Stimulated activated CD8-positive, alpha-beta memory T cell treated with anti-CD3 and anti-CD28 coated beads, Interleukin-15, amount 100 ng/mL, for 24 hours (primary cell): ENCODE results near the gene RBCK1.
A peak's percentile ranks its signal among the peaks of the same experiment; 100 is the strongest.
"Not testable (repeated sequence)": the region's sequence is repeated elsewhere in the genome, so short reads cannot be mapped to it uniquely, and the experiment has no call there.

ENCODE experiments used
- DNase-seq: peaks from one replicate; pipeline ENCODE4 v3.0.0-alpha.2; 2020; ENCODE audit warnings: low read depth

The RBCK1 gene

GRCh38 chr20:437787-438486 lies 29.8 kb downstream of the RBCK1 start:
- DNase-seq, result no peak

- peak; percentile 16 for DNase-seq
Observed at GRCh38 chr20:438571-439469, 30.7 kb downstream of the RBCK1 start.

- no peak for DNase-seq
Observed at GRCh38 chr20:440148-440547, 32.0 kb downstream of the RBCK1 start.

GRCh38 chr20:440636-441035 lies 32.5 kb downstream of the RBCK1 start:
- DNase-seq, result no peak

GRCh38 chr20:443223-443775 lies 35.2 kb downstream of the RBCK1 start:
- no peak for DNase-seq

- no peak for DNase-seq
Observed at GRCh38 chr20:444117-444516, 36.0 kb downstream of the RBCK1 start.

- DNase-seq, result no peak
Observed at GRCh38 chr20:444862-445426, 36.8 kb downstream of the RBCK1 start.

GRCh38 chr20:445514-446336 lies 37.6 kb downstream of the RBCK1 start:
- no peak for DNase-seq

GRCh38 chr20:452021-452420 lies 43.9 kb downstream of the RBCK1 start:
- not testable (repeated sequence) for DNase-seq

GRCh38 chr20:454951-455350 lies 46.9 kb downstream of the RBCK1 start:
- DNase-seq, result no peak

- no peak for DNase-seq
Observed at GRCh38 chr20:458776-459175, 50.7 kb downstream of the RBCK1 start.

- no peak for DNase-seq
Observed at GRCh38 chr20:460180-460579, 52.1 kb downstream of the RBCK1 start.

GRCh38 chr20:460707-461106 lies 52.6 kb downstream of the RBCK1 start:
- DNase-seq, result no peak

- peak; percentile 11 for DNase-seq
Observed at GRCh38 chr20:461254-462198, 53.4 kb downstream of the RBCK1 start.

- DNase-seq, result peak; percentile 72
Observed at GRCh38 chr20:462199-462991, 54.3 kb downstream of the RBCK1 start, which contains the start of gene TBC1D20. TBC1D20 (minus strand) TSS chr20:462533; CDS start chr20:462405, 128 bp downstream.

GRCh38 chr20:467755-468154 lies 59.7 kb downstream of the RBCK1 start:
- DNase-seq, result no peak

GRCh38 chr20:469746-470490 lies 61.8 kb downstream of the RBCK1 start:
- DNase-seq, result no peak

- no peak for DNase-seq
Observed at GRCh38 chr20:472137-472846, 64.2 kb downstream of the RBCK1 start.
